HepG2 (cell line): ENCODE measurements around the gene RPP25L. TPM values are rescaled to one million over a fixed set of nuclear protein-coding genes. Genes with fewer than 3 reads are reported as not detected.
A peak's percentile ranks its signal among the peaks of the same experiment; 100 is the strongest.

ENCODE experiments used
- ARNT2 ChIP-seq: sonication (generic); formaldehyde crosslinking; IDR thresholded peaks from 2 replicates; pipeline ENCODE4 v1.8.0; 2022; ENCODE audit warnings: mild to moderate bottlenecking, low read depth, missing genetic modification reagents, moderate library complexity
- BORCS8-MEF2B ChIP-seq: sonication (generic); formaldehyde crosslinking; IDR thresholded peaks from 2 replicates; pipeline ENCODE4 v1.8.0; 2022; ENCODE audit warnings: mild to moderate bottlenecking, missing genetic modification reagents
- CBX1 ChIP-seq: IDR thresholded peaks from one replicate; pipeline ENCODE4 v1.6.1; 2016; ENCODE audit warnings: antibody characterized with exemption, low read depth
- CBX5 ChIP-seq: sonication (generic); formaldehyde crosslinking; IDR thresholded peaks from 2 replicates; pipeline ENCODE4 v1.4.0; 2020; ENCODE audit warnings: missing genetic modification reagents, borderline replicate concordance
- HMGXB4 ChIP-seq, 2 experiments: sonication (generic) in 1 of 2; formaldehyde crosslinking in 1 of 2; IDR thresholded peaks; 2 replicates each; pipeline versions ENCODE4 v1.4.0 to v1.6.1; 2018 to 2020; ENCODE audit warnings: missing genetic modification reagents in 2 of 2, borderline replicate concordance in 1 of 2, low read depth in 1 of 2, mild to moderate bottlenecking in 1 of 2, missing biosample characterization in 1 of 2
- RFX3 ChIP-seq: IDR thresholded peaks from 2 replicates; pipeline ENCODE4 v1.6.1; 2016; ENCODE audit warnings: missing biosample characterization, missing genetic modification reagents
- RXRA ChIP-seq: sonication (generic); formaldehyde crosslinking; IDR thresholded peaks from 2 replicates; pipeline ENCODE4 v1.5.1; 2020; ENCODE audit warnings: missing genetic modification reagents
- SALL1 ChIP-seq: sonication (generic); formaldehyde crosslinking; IDR thresholded peaks from 2 replicates; pipeline ENCODE4 v1.8.0; 2022; ENCODE audit warnings: mild to moderate bottlenecking, missing genetic modification reagents
- SKI ChIP-seq: fragments of 450-650 bp; IDR thresholded peaks from one replicate; pipeline ENCODE4 v1.6.1; 2018; ENCODE audit warnings: mild to moderate bottlenecking; ENCODE audit not compliant: partially characterized antibody
- SPEN ChIP-seq: sonication (generic); formaldehyde crosslinking; IDR thresholded peaks from 2 replicates; pipeline ENCODE4 v1.5.1; 2020; ENCODE audit warnings: low read depth, mild to moderate bottlenecking, missing genetic modification reagents
- TARDBP ChIP-seq: sonication (generic); formaldehyde crosslinking; IDR thresholded peaks from 2 replicates; pipeline ENCODE4 v1.8.0; 2022; ENCODE audit warnings: mild to moderate bottlenecking, missing genetic modification reagents
- ZNF687 ChIP-seq: sonication (generic); formaldehyde crosslinking; IDR thresholded peaks from 2 replicates; pipeline ENCODE4 v1.5.1; 2020; ENCODE audit warnings: mild to moderate bottlenecking, missing genetic modification reagents, moderate library complexity
- ZNF777 ChIP-seq: sonication (generic); formaldehyde crosslinking; IDR thresholded peaks from 2 replicates; pipeline ENCODE4 v1.4.0; 2020; ENCODE audit warnings: missing genetic modification reagents
- ZNF788 ChIP-seq: sonication (generic); formaldehyde crosslinking; IDR thresholded peaks from 2 replicates; pipeline ENCODE4 v1.5.0; 2020; ENCODE audit warnings: mild to moderate bottlenecking, missing genetic modification reagents, borderline replicate concordance
- polyA plus RNA-seq, 8 experiments: library from polyadenylated mRNA; depleted of rRNA in 3 of 8; stranded (reverse) in 7 of 8; unstranded in 1 of 8; fragments of >200 nt; fragmentation: Illumina TruSeq in 4 of 8; extraction: Trizol in 4 of 8; gene quantifications; 2 replicates each; pipeline versions ENCODE4 v1.2.1 to v1.2.3, GENCODE V29; 2011 to 2016; ENCODE audit warnings: low read depth in 4 of 8, missing spikeins in 1 of 8, mixed read lengths in 1 of 8; ENCODE audit not compliant: insufficient read depth in 1 of 8
- total RNA-seq, 5 experiments: library from RNA; depleted of rRNA; stranded (reverse); fragments of >200 nt; fragmentation: Illumina TruSeq; extraction: Trizol; gene quantifications; 2 replicates each; pipeline ENCODE4 v1.2.3, GENCODE V29; 2016; ENCODE audit warnings: low read depth in 1 of 5
- TF ChIP-seq, protein P1 (sequence below): IDR thresholded peaks from 2 replicates; pipeline ENCODE4 v1.6.1; 2016; ENCODE audit warnings: missing compliant biosample characterization, missing genetic modification reagents, borderline replicate concordance
- TF ChIP-seq, protein P2 (sequence below): sonication (generic); formaldehyde crosslinking; conservative IDR thresholded peaks from 2 replicates; pipeline ENCODE4 v1.8.0; 2022; ENCODE audit warnings: mild to moderate bottlenecking, moderate library complexity, missing genetic modification reagents
- TF ChIP-seq, protein P3 (sequence below): sonication (generic); formaldehyde crosslinking; IDR thresholded peaks from 2 replicates; pipeline ENCODE4 v1.4.0; 2020; ENCODE audit warnings: missing genetic modification reagents

Gene RPP25L
- total and polyA plus RNA-seq, 2 of the 13 experiments (the other 11 are each of a cell fraction or from before 2014, with no cell fraction given): 24.5 to 27.3 TPM

- TF ChIP-seq HMGXB4 (CRISPR knock-in tag; IDR thresholded peaks at IDR 0.05; ENCODE audit: borderline replicate concordance in 1 of 2, low read depth in 1 of 2): peak; percentile 48 to 59; a peak in 1 of 4 replicates
- TF ChIP-seq, protein P1, sequence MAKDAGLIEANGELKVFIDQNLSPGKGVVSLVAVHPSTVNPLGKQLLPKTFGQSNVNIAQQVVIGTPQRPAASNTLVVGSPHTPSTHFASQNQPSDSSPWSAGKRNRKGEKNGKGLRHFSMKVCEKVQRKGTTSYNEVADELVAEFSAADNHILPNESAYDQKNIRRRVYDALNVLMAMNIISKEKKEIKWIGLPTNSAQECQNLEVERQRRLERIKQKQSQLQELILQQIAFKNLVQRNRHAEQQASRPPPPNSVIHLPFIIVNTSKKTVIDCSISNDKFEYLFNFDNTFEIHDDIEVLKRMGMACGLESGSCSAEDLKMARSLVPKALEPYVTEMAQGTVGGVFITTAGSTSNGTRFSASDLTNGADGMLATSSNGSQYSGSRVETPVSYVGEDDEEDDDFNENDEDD: peak; percentile 23; the same call in 1 of the 2 replicates
- 0 out of 2 replicates have a peak, but pooled peaks have one; percentile 50 for TF ChIP-seq TARDBP
- no peak for TF ChIP-seq SKI
- TF ChIP-seq CBX1: no peak
- TF ChIP-seq RFX3 (CRISPR knock-in tag): no peak
- TF ChIP-seq ARNT2 (CRISPR knock-in tag): 0 out of 2 replicates have a peak, but pooled peaks have one; percentile 58
- TF ChIP-seq ZNF687 (CRISPR knock-in tag): peak; percentile 49; the same call in 1 of the 2 replicates
- no peak; the same call in 1 of the 2 replicates for TF ChIP-seq RXRA
- TF ChIP-seq CBX5 (CRISPR knock-in tag): 0 out of 2 replicates have a peak, but pooled peaks have one; percentile 52
- TF ChIP-seq, protein P2, sequence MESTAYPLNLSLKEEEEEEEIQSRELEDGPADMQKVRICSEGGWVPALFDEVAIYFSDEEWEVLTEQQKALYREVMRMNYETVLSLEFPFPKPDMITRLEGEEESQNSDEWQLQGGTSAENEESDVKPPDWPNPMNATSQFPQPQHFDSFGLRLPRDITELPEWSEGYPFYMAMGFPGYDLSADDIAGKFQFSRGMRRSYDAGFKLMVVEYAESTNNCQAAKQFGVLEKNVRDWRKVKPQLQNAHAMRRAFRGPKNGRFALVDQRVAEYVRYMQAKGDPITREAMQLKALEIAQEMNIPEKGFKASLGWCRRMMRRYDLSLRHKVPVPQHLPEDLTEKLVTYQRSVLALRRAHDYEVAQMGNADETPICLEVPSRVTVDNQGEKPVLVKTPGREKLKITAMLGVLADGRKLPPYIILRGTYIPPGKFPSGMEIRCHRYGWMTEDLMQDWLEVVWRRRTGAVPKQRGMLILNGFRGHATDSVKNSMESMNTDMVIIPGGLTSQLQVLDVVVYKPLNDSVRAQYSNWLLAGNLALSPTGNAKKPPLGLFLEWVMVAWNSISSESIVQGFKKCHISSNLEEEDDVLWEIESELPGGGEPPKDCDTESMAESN: 0 out of 2 replicates have a peak, but pooled peaks have one; percentile 32
- 0 out of 2 replicates have a peak, but pooled peaks have one; percentile 12 for TF ChIP-seq SALL1
- TF ChIP-seq SPEN: peak; percentile 16; the same call in 1 of the 2 replicates
- peak; percentile 94 for TF ChIP-seq ZNF777 (CRISPR knock-in tag)
- peak; percentile 31; the same call in 1 of the 2 replicates for TF ChIP-seq ZNF788 (CRISPR knock-in tag)
- TF ChIP-seq BORCS8-MEF2B (CRISPR knock-in tag): 0 out of 2 replicates have a peak, but pooled peaks have one; percentile 49
- TF ChIP-seq, protein P3, sequence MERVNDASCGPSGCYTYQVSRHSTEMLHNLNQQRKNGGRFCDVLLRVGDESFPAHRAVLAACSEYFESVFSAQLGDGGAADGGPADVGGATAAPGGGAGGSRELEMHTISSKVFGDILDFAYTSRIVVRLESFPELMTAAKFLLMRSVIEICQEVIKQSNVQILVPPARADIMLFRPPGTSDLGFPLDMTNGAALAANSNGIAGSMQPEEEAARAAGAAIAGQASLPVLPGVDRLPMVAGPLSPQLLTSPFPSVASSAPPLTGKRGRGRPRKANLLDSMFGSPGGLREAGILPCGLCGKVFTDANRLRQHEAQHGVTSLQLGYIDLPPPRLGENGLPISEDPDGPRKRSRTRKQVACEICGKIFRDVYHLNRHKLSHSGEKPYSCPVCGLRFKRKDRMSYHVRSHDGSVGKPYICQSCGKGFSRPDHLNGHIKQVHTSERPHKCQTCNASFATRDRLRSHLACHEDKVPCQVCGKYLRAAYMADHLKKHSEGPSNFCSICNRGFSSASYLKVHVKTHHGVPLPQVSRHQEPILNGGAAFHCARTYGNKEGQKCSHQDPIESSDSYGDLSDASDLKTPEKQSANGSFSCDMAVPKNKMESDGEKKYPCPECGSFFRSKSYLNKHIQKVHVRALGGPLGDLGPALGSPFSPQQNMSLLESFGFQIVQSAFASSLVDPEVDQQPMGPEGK: peak; percentile 53; the same call in 1 of the 2 replicates
These were observed 20.5 kb downstream of the RPP25L start (continued) for GRCh38 chr9:34591248-34591916.
